H1 (cell line): ENCODE measurements around the gene CAPZA3. TPM values are rescaled to one million over a fixed set of nuclear protein-coding genes. Genes with fewer than 3 reads are reported as not detected.
"Not testable (repeated sequence)": the region's sequence is repeated elsewhere in the genome, so short reads cannot be mapped to it uniquely, and the experiment has no call there.

Source experiments
- CTCF ChIA-PET: fragments of 300-600 bp; sonication (Branson Sonifier 250); formaldehyde crosslinking; loops from one replicate; lab custom pipeline; 2021; ENCODE audit not compliant: partially characterized antibody; lab: Charles Lee
- POLR2A ChIA-PET: fragments of 300-600 bp; sonication (Branson Sonifier 250); formaldehyde crosslinking; loops from one replicate; lab custom pipeline; 2021; ENCODE audit warnings: inconsistent platforms; ENCODE audit not compliant: partially characterized antibody; lab: Charles Lee
- DNase-seq, 2 experiments: peaks; one replicate each; pipeline versions ENCODE4 v3.0.0 to v3.0.0-alpha.2; 2010 to 2022; ENCODE audit warnings: low spot score in 2 of 2, low read depth in 1 of 2, mixed read lengths in 1 of 2
- FAIRE-seq: peaks from 2 replicates; lab custom pipeline; 2011; peaks lifted over from hg19 to GRCh38; lab: Jason Lieb, UNC
- H2AFZ ChIP-seq: 2 replicates; pipeline ENCODE4 v1.8.1; 2012; ENCODE audit warnings: low read length, inconsistent platforms
- H2AK5ac ChIP-seq: 2 replicates; pipeline ENCODE4 v1.6.1; 2013; ENCODE audit warnings: low read depth, low read length
- H2BK120ac ChIP-seq: replicated peaks from 2 replicates; pipeline ENCODE3; 2013; ENCODE audit warnings: low read depth, low read length, inconsistent platforms
- H2BK12ac ChIP-seq: 2 replicates; pipeline ENCODE4 v1.6.1; 2013; ENCODE audit warnings: low read depth, low read length
- H2BK15ac ChIP-seq: 2 replicates; pipeline ENCODE4 v1.6.1; 2013; ENCODE audit warnings: low read length
- H2BK20ac ChIP-seq: 2 replicates; pipeline ENCODE4 v1.6.1; 2013; ENCODE audit warnings: low read length
- H2BK5ac ChIP-seq: 2 replicates; pipeline ENCODE4 v1.6.1; 2013; ENCODE audit warnings: low read depth, low read length
- H3K14ac ChIP-seq: 2 replicates; pipeline ENCODE4 v1.6.1; 2013; ENCODE audit warnings: inconsistent platforms; ENCODE audit not compliant: insufficient read length
- H3K18ac ChIP-seq: 2 replicates; pipeline ENCODE4 v1.6.1; 2013; ENCODE audit warnings: low read length; ENCODE audit errors: extremely low read depth
- H3K23ac ChIP-seq: 2 replicates; pipeline ENCODE4 v1.6.1; 2013; ENCODE audit warnings: inconsistent platforms; ENCODE audit not compliant: insufficient read length
- H3K23me2 ChIP-seq: 2 replicates; pipeline ENCODE4 v1.6.1; 2013; ENCODE audit warnings: low read depth, low read length
- H3K27ac ChIP-seq: 2 replicates; pipeline ENCODE4 v1.6.1; 2011; ENCODE audit warnings: low read depth, low read length, inconsistent platforms
- H3K27me3 ChIP-seq, 4 experiments: replicated peaks in 1 of 4; 1 replicate in 1 of 4; 2 replicates in 3 of 4; pipeline versions ENCODE4 v1.6.1 to v1.8.1; 2011 to 2013; ENCODE audit warnings: low read length in 3 of 4, mild to moderate bottlenecking in 3 of 4, inconsistent platforms in 2 of 4, mixed read lengths in 2 of 4, moderate library complexity in 1 of 4; ENCODE audit not compliant: control insufficient read depth in 3 of 4, insufficient read depth in 3 of 4; ENCODE audit errors: extremely low read depth in 1 of 4
- H3K36me3 ChIP-seq, 4 experiments: 2 replicates each; pipeline versions ENCODE4 v1.6.1 to v1.8.1; 2011 to 2013; ENCODE audit warnings: mild to moderate bottlenecking in 4 of 4, low read length in 3 of 4, moderate library complexity in 2 of 4, control low read depth in 1 of 4, inconsistent platforms in 1 of 4; ENCODE audit not compliant: insufficient read depth in 4 of 4, control insufficient read depth in 2 of 4
- H3K4ac ChIP-seq: replicated peaks from 2 replicates; pipeline ENCODE3; 2013; ENCODE audit warnings: low read length, low read depth, mixed read lengths, inconsistent platforms; ENCODE audit not compliant: insufficient read length
- H3K4me1 ChIP-seq, 4 experiments: replicated peaks in 1 of 4; 1 replicate in 1 of 4; 2 replicates in 3 of 4; pipeline versions ENCODE4 v1.6.1 to v1.8.1; 2011 to 2013; ENCODE audit warnings: low read length in 3 of 4, inconsistent platforms in 2 of 4, mixed read lengths in 1 of 4; ENCODE audit not compliant: insufficient read depth in 4 of 4, control insufficient read depth in 3 of 4
- H3K4me2 ChIP-seq, 2 experiments: 2 replicates each; pipeline versions ENCODE4 v1.6.1 to v1.8.1; 2011 to 2013; ENCODE audit warnings: low read depth in 2 of 2, low read length in 2 of 2, control low read depth in 1 of 2, inconsistent platforms in 1 of 2, mild to moderate bottlenecking in 1 of 2; ENCODE audit not compliant: insufficient read depth in 1 of 2
- H3K4me3 ChIP-seq, 4 experiments: fragments of 200-600, 300-600 bp in 1 of 4; sonication (generic), shearing (Covaris generic), sonication (Bioruptor Twin) in 1 of 4; 2 replicates each; pipeline versions ENCODE4 v1.5.1 to v1.8.1; 2011 to 2016; ENCODE audit warnings: low read length in 4 of 4, low read depth in 3 of 4, control low read depth in 2 of 4, inconsistent platforms in 2 of 4, mild to moderate bottlenecking in 2 of 4, mixed read lengths in 1 of 4, moderate library complexity in 1 of 4; ENCODE audit not compliant: insufficient read depth in 2 of 4; ENCODE audit errors: extremely low read depth in 1 of 4
- H3K56ac ChIP-seq: replicated peaks from 2 replicates; pipeline ENCODE3; 2013; ENCODE audit warnings: low read depth, mild to moderate bottlenecking, mixed read lengths, low read length, inconsistent platforms; ENCODE audit not compliant: insufficient read length
- H3K79me1 ChIP-seq: 2 replicates; pipeline ENCODE4 v1.6.1; 2013; ENCODE audit warnings: low read depth, low read length, control low read depth
- H3K79me2 ChIP-seq, 2 experiments: 2 replicates each; pipeline versions ENCODE4 v1.6.1 to v1.8.1; 2012 to 2013; ENCODE audit warnings: low read length in 2 of 2, mild to moderate bottlenecking in 2 of 2, inconsistent platforms in 1 of 2; ENCODE audit not compliant: insufficient read depth in 2 of 2, control insufficient read depth in 1 of 2
- H3K9ac ChIP-seq, 4 experiments: replicated peaks in 1 of 4; 1 replicate in 1 of 4; 2 replicates in 3 of 4; pipeline versions ENCODE4 v1.6.1 to v1.8.1; 2011 to 2013; ENCODE audit warnings: low read depth in 3 of 4, low read length in 3 of 4, control low read depth in 2 of 4, mild to moderate bottlenecking in 2 of 4, moderate library complexity in 2 of 4, inconsistent platforms in 1 of 4; ENCODE audit errors: extremely low read depth in 1 of 4
- H3K9me3 ChIP-seq, 2 experiments: 2 replicates each; pipeline versions ENCODE4 v1.6.1 to v1.8.1; 2012 to 2013; ENCODE audit warnings: mild to moderate bottlenecking in 2 of 2, moderate library complexity in 2 of 2, control low read depth in 1 of 2, inconsistent platforms in 1 of 2, low read depth in 1 of 2, low read length in 1 of 2, mixed read lengths in 1 of 2; ENCODE audit not compliant: insufficient read depth in 2 of 2
- H4K20me1 ChIP-seq, 2 experiments: replicated peaks in 1 of 2; 2 replicates each; pipeline versions ENCODE3 to v1.8.1; 2011 to 2013; ENCODE audit warnings: inconsistent platforms in 2 of 2, low read length in 2 of 2, mild to moderate bottlenecking in 1 of 2; ENCODE audit not compliant: insufficient read depth in 2 of 2, control insufficient read depth in 1 of 2
- H4K5ac ChIP-seq: 2 replicates; pipeline ENCODE4 v1.6.1; 2013; ENCODE audit warnings: low read length, low read depth, mixed read lengths, inconsistent platforms; ENCODE audit not compliant: insufficient read length
- H4K8ac ChIP-seq: 2 replicates; pipeline ENCODE4 v1.8.0; 2013; ENCODE audit warnings: mild to moderate bottlenecking, moderate library complexity, low read length, inconsistent platforms; ENCODE audit not compliant: insufficient read depth; ENCODE audit errors: extremely low read depth
- H4K91ac ChIP-seq: replicated peaks from 2 replicates; pipeline ENCODE3; 2013; ENCODE audit warnings: low read length, mixed read lengths, inconsistent platforms; ENCODE audit not compliant: insufficient read length
- WGBS, 2 experiments: shearing (Covaris generic) in 1 of 2; methylation state at CpG; one replicate each; pipeline versions ENCODE4 v1.1.6 to v1.1.7; 2013 to 2015; ENCODE audit warnings: low lambda C conversion rate in 2 of 2, mixed read lengths in 2 of 2, inconsistent platforms in 1 of 2, low coverage in 1 of 2, missing lambda C conversion rate in 1 of 2; ENCODE audit not compliant: insufficient replicate concordance in 2 of 2, insufficient coverage in 1 of 2, insufficient read length in 1 of 2; ENCODE audit errors: extremely low coverage in 1 of 2, missing lambda C conversion rate in 1 of 2; 5-methylcytosine and 5-hydroxymethylcytosine counted together
- polyA plus RNA-seq, 7 experiments: library from polyadenylated mRNA; depleted of rRNA in 3 of 7; stranded (reverse) in 5 of 7; unstranded in 2 of 7; fragments of >200 nt in 5 of 7; fragments of 200-250 nt in 2 of 7; gene quantifications; 1 replicate in 5 of 7; 2 replicates in 1 of 7; 4 replicates in 1 of 7; pipeline versions ENCODE4 v1.2.1 to v1.2.3, GENCODE V29; 2011 to 2013; ENCODE audit warnings: missing spikeins in 2 of 7, mixed read lengths in 2 of 7
- total RNA-seq: library from RNA; stranded (reverse); fragmentation: NEBNext Ultra II Directional; extraction: Animal tissue kit (Norgen Biotek cat#: 25700); gene quantifications from 2 replicates; pipeline ENCODE4 v1.2.1, GENCODE V29; 2021

Gene CAPZA3
- total and polyA plus RNA-seq, 2 of the 8 experiments (the other 6 are each of a cell fraction or from before 2014, with no cell fraction given): not detected

DNA sequence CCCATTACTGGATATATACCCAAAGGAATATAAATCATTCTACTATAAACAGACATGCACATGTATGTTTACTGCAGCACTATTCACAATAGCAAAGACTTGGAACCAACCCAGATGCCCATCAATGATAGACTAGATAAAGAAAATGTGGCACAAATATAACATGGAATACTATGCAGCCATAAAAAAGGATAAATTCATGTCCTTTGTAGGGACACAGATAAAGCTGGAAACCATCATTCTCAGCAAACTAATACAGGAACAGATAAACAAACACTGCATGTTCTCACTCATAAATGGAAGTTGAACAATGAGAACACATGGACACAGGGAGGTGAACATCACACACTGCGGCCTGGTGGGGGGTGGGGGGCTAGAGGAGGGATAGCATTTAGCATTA is 28.6 kb downstream of the CAPZA3 start:
- H3K4me2 ChIP-seq, H2BK120ac ChIP-seq, H3K4me1 ChIP-seq, FAIRE-seq, H3K4me3 ChIP-seq, H4K20me1 ChIP-seq, H3K18ac ChIP-seq, H2AK5ac ChIP-seq, H3K9ac ChIP-seq, DNase-seq, H3K27ac ChIP-seq, H2AFZ ChIP-seq, H3K9me3 ChIP-seq, H2BK12ac ChIP-seq, H3K79me2 ChIP-seq, H3K14ac ChIP-seq, H4K8ac ChIP-seq, H2BK20ac ChIP-seq, H2BK5ac ChIP-seq, H4K91ac ChIP-seq, H3K79me1 ChIP-seq, H3K27me3 ChIP-seq, H3K23ac ChIP-seq, H3K56ac ChIP-seq, H3K36me3 ChIP-seq, H4K5ac ChIP-seq, H3K23me2 ChIP-seq, POLR2A ChIA-PET, H2BK15ac ChIP-seq, H3K4ac ChIP-seq: not testable (repeated sequence)
- 88% methylated on average over 1 of the region's 1 CpG; no CpG with 5 or more reads in 1 of the 2 experiments for WGBS, 2 experiments
- CTCF ChIA-PET: interaction anchor here (0.7 kb wide), 1 partner anchor 420 kb away, joined by 3 read pairs; no protein-coding TSS in a partner anchor
